Testis (tissue), 2 donors: ENCODE data around the gene PLCB2.

ENCODE experiments used
- POLR2A ChIP-seq: fragments of 450-650 bp; IDR thresholded peaks from one replicate; pipeline ENCODE4 v1.6.1; 2017; ENCODE audit warnings: antibody characterized with exemption, mild to moderate bottlenecking, moderate library complexity
- TF ChIP-seq, protein P1 (sequence below), 3 experiments: fragments of 450-650 bp in 2 of 3; fragments of 200-600 bp in 1 of 3; sonication (generic) in 1 of 3; IDR thresholded peaks; one replicate each; pipeline ENCODE4 v1.5.1; 2016 to 2019; ENCODE audit warnings: antibody characterized with exemption in 3 of 3, mild to moderate bottlenecking in 2 of 3, moderate library complexity in 1 of 3

DNA sequence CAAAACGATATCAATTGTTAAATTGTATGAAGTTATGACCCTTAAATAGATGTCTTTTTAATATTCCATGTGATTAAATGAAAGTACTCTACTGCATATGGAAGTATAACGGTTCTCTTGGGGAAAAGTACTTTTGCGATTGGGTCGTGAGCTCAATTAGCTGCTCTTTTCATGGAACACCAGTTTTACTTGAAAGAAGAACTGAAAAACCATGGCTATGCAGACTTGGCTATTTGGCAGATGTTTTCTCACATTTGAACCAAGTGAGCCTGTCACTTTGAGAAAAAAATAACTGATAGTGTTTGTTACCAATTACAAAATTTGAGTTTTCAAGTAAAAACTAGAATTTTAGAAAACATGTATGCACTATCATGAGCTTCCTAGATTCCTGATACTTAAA is 9.8 kb upstream of the PLCB2 start:
- TF ChIP-seq, protein P1, sequence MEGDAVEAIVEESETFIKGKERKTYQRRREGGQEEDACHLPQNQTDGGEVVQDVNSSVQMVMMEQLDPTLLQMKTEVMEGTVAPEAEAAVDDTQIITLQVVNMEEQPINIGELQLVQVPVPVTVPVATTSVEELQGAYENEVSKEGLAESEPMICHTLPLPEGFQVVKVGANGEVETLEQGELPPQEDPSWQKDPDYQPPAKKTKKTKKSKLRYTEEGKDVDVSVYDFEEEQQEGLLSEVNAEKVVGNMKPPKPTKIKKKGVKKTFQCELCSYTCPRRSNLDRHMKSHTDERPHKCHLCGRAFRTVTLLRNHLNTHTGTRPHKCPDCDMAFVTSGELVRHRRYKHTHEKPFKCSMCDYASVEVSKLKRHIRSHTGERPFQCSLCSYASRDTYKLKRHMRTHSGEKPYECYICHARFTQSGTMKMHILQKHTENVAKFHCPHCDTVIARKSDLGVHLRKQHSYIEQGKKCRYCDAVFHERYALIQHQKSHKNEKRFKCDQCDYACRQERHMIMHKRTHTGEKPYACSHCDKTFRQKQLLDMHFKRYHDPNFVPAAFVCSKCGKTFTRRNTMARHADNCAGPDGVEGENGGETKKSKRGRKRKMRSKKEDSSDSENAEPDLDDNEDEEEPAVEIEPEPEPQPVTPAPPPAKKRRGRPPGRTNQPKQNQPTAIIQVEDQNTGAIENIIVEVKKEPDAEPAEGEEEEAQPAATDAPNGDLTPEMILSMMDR (IDR thresholded peaks at IDR 0.05): no peak
- TF ChIP-seq POLR2A: no peak
